OCI-LY1 (cell line): ENCODE data around the gene ZNF438.

Source experiments
- CTCF ChIP-seq: fragments of 200-600 bp; sonication (generic), shearing (Covaris generic); IDR thresholded peaks from 2 replicates; pipeline ENCODE4 v1.5.1; 2017; ENCODE audit warnings: mild to moderate bottlenecking, antibody characterized with exemption, low read length, moderate library complexity, mixed read lengths
- EZH2 ChIP-seq: fragments of 200-600 bp; sonication (generic), shearing (Covaris generic); IDR thresholded peaks from 2 replicates; pipeline ENCODE4 v1.8.0; 2017; ENCODE audit warnings: borderline replicate concordance, mixed run types, mild to moderate bottlenecking, antibody characterized with exemption, low read length, moderate library complexity, mixed read lengths

- TF ChIP-seq CTCF = no peak
- TF ChIP-seq EZH2 = no peak
Measured at GRCh38 chr10:30865141-30865926, 166.3 kb downstream of the ZNF438 start.
